GM18861 (cell line): Measurements from ENCODE around the gene SHBG.

Experiments
- ATAC-seq: cut with Tn5 transposase; IDR thresholded peaks from one replicate; pipeline ENCODE4 v1.9.1; 2021; ENCODE audit not compliant: unreplicated experiment

SHBG gene

DNA sequence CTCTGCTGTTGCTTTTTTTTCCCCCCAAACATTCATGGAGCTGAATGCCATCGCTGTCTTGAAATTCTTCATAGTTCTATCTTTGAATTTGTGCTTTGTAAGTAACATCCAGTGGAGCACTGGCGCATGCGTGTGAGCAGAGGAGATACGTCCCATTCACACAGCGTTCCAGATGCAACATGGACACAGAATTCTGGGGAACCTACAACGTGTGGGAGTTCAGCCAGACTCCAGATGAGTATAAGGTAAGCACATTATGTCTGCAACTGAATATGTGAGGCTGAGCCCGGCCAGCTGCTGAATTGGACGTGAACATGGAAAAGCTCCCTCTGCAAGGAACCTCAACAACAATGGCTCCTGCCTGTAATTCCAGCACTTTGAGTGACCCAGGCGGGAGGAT, 16.5 kb downstream of the SHBG start:
- ATAC-seq: no peak

- no peak for ATAC-seq
Measured at GRCh38 chr17:7647018-7647417, 17.1 kb downstream of the SHBG start.

DNA sequence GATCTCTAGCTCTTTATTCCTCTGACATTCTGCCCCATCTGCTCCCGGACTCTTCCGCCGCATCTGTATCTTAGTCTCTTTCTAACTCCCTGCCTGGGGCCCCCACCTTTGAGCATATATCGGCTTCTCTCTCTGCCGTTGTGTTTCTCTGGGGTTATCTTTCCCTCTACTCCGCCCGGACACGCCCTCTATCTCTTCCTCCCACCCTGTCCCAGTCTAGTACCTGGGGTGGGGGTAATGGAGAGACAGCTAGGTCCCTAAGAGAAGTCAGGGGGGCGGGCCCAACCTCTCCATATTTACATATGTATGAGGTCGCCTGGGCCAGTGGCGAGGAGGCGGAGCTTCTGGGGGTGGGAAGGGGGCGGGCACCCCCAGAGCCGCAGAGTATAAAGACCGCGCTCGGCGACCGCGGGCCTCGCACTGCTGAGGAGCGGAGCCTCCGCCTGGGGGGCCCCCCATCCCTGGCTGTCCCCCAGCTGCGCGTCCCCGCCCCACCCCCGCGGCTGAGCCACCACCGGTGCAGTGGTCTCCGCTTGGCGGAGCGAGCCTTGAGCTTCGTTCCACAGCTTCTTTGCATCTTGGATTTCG, 20.7 kb downstream of the SHBG start, which contains the start of gene ATP1B2:
Gene ATP1B2 (plus strand): TSS at position 418 of the 588 bp plus-strand sequence. CDS start 593 bp downstream, outside the sequence.
- ATAC-seq: no peak

- ATAC-seq: no peak
Measured at GRCh38 chr17:7651097-7651664, 21.2 kb downstream of the SHBG start.

DNA sequence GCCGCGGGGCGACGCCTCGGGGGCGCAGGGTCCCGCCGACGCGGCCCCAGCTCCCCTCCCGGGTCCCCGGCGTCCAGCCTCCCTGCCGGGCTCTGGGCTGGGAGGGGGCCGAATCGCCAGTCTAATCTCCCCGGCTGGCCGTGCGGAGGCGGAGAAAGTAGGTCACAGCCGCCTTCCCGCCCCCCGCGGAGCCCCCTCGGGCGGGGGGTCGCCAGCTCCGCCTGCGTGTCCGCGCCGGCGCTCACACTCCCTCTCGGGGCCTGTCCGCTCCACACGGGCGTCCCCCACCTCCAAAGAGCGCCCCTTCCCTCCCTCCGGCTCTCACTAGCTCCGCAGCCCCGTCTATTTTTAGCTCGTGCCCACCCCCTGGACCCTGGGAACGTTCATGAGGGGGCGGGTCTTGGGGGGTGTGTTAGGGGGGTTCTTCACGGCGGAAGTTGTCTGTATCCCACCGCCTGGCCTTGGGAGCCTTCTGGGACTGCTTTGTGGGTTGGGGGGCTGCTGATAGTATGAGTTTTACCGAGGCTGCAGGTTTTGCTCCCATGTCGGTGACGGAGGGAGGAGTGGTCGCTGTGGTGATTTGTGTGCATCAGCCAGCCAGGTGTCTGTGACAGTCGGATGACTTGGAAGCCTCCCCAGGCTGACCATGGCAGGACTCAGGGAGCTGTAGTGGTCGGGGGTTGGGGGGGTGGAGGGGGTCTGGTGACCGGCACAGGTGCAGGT, 21.9 kb downstream of the SHBG start:
- no peak for ATAC-seq

DNA sequence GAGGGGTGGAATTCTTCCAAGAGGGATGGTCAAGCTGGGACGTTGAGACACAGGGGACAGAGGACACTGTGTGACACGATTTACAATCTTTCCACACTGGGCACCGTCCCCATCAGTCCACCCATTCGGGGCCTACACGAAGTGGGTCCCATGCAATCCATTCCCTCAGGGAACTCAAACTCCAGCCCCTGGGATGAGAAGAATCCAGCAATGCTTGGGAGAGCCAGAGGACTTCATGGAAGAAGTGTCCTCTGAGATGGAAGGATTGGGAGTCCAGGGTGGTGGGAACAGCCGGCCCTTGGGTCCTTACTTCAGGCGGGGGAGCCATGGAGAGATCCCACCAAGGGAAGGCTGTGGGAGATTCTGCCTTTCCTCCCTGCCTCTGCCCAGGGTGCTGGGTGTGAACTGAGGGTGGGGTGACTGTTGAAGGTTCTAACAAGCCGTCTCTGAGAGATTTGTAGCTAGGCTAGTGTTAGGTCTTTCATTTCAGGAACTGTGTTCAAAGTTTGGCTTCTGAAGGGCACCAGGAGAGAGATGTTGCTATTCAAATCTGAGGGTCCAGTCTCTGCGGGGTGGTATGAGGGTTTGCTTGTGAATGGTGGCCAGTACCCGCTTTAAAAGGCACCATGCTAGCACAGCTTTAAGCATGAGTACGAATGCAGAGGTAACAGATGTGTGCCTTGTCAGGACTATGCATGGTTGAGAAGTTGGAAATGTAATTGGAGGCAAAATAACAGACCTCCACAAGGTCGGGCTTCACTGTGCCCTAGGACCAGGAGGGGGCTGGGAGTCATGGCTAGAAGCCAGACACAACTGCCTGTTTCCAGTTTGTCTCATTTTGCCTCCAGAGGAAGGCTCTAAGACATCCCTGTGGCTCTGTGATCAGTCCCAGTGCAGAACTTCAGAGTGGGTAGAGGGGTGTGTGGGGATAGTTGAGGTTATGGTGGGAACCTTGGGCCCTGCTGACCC, 22.7 kb downstream of the SHBG start:
- ATAC-seq: no peak

GRCh38 chr17:7654832-7655540, 25.1 kb downstream of the SHBG start:
- ATAC-seq: no peak

GRCh38 chr17:7655541-7655840, 25.6 kb downstream of the SHBG start:
- no peak for ATAC-seq

GRCh38 chr17:7656958-7657609, 27.1 kb downstream of the SHBG start:
- ATAC-seq: no peak

DNA sequence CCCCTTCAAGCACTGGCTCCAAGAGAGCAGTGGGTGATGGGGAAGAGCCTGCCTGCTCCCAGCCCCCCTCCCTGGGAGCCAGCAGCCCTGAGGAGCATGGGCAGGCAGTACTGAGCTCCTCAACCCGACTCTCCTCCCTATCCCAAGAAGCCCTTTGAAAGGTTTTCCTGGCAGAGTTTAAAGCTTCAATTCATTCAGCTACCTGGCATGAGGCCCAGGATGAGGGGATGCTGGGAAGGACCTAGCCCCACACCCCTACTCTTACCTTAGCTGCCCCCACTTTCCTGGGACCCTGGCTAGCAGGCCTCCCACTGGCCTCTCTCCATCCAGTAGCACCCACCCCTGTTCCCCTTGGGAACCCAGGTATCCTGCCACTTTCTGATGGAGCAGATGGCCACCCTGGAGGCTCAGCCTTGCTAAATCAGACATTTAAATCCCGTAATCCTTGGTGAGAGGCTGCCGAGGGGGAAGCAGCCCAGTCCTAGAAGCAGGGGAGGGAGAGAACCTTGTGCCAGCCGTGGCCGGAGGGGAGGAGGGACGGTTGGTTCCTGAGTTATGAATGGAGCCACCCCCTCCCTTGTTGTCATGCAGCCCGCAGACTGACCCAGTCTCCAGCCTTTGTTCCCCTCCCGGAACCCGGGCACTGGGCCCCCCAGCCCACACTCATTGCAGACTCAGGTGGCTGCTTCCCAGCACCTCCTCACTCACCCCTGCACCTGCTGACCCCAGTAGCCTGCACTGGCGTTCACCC, 37.9 kb downstream of the SHBG start:
- no peak for ATAC-seq

DNA sequence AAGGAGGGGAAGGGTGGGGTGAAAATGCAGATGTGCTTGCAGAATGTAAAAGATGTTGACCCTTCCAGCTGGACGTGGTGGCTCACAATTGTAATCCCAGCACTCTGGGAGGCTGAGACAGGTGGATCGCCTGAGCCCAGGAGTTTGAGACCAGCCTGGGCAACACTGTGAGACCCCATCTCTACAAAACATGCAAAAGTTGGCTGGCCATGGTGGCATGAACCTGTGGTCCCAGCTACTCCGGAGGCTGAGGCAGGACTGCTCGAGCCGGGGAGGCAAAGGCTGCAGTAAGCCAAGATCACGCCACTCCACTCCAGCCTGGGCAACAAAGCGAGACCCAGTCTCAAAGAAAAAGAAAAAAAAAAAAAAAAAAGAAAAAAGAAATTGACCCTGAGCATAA, 38.5 kb downstream of the SHBG start:
- ATAC-seq: no peak

GRCh38 chr17:7673239-7673638, 43.3 kb downstream of the SHBG start:
- no peak for ATAC-seq

DNA sequence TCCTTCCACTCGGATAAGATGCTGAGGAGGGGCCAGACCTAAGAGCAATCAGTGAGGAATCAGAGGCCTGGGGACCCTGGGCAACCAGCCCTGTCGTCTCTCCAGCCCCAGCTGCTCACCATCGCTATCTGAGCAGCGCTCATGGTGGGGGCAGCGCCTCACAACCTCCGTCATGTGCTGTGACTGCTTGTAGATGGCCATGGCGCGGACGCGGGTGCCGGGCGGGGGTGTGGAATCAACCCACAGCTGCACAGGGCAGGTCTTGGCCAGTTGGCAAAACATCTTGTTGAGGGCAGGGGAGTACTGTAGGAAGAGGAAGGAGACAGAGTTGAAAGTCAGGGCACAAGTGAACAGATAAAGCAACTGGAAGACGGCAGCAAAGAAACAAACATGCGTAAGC, 45.0 kb downstream of the SHBG start:
- ATAC-seq: no peak

DNA sequence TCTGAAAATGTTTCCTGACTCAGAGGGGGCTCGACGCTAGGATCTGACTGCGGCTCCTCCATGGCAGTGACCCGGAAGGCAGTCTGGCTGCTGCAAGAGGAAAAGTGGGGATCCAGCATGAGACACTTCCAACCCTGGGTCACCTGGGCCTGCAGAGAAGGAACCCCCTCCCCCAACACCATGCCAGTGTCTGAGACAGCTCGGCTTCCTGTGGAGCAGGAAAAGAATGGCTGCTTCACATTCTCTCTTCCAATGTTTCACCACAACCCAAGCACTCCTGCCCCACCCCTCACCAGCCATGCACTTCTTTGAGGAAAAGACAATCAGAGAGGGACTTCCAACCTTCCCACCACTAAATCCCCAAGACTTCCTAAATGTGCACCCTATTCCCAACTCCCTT, 46.6 kb downstream of the SHBG start:
- ATAC-seq: no peak

GRCh38 chr17:7677388-7678067, 47.6 kb downstream of the SHBG start:
- no peak for ATAC-seq
